HG03095 (cell line): ENCODE measurements around the gene OTUD4.
"Not testable (repeated sequence)": the region's sequence is repeated elsewhere in the genome, so short reads cannot be mapped to it uniquely, and the experiment has no call there.

ENCODE experiments used
- ATAC-seq: cut with Tn5 transposase; IDR thresholded peaks from one replicate; pipeline ENCODE4 v1.9.1; 2021; ENCODE audit warnings: moderate library complexity; ENCODE audit not compliant: unreplicated experiment

Gene OTUD4

DNA sequence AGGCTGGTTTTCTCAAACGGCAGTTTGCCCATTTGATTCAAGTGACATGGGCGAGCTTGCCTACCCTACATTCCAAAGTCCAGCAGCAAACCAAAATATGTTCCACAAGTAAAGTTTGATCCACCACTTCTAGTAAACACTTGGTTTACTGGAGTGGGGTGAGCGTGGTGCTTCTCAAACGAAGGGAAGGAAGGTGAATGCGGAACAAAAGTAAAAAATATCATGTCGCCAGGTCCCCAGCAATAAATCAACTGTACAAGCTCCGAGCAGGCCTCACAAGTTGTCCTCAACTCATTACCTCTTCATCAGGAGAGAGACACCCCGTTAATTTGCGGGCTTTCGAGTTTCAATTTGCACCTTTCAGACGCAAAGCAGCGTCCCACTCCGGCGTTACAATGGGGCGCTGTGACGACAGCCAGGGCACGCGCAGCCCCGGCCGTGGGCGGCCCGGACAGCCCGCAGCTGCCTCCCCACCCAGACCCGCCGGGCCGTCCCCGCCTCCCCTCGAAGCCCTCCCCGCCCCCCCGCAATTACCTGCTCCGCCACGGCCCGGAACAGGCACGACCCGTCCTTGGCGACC lies 1.0 kb downstream of the OTUD4 start:
- peak; percentile 46 for ATAC-seq

DNA sequence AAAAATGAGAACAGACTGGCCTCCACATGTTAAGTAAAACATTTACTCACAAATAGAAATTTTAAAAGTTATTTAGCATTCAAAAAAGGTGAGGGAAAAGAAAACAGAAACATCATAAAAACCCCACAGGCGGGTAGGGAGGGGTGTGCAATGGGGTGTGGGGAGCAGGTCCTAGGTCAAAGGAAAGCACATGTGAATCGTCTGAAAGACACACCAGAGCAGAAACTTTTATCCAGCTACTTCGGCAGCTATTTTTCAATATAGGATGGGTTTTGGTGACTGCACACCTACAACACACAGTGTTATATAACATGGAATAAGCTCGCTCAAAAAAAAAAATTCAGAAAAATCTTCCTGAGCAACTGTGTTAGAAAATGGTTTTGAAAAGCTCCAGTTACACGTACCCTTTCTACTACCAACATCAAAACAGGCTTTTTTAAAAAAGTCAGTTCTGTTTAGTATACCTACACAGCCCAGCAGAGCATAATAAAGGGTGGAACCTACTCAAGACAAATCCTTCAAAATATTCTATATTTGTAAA lies 1.6 kb downstream of the OTUD4 start:
- no peak for ATAC-seq

DNA sequence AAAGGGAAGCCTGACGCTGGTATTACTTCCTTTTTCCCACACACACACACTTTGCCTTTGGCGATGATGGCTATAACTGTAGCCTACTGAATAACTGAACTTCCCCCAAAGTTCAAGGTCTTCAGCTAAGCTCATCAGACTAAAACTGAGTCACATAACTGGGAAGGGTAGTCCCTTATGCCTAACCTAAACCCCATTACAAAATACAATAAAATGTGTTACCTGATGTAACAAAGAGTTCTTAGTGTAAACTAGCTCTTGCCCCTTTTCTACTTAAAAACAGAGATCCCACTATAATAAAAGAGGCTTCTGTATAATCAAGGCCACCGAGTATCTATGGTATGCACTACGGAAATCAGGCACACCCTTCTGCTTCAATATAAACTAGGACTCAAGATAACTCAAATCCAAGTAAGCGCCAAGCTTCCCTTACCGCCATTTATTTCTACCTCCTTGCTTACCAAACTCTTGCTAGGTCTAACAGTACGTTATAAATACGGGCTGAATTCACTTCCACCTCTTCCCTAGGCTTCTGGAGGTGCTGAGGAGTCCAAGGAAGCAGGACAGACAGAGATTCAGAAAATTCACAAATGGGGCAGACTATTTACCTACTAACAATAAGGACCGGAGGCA lies 2.4 kb downstream of the OTUD4 start:
- ATAC-seq, result no peak

DNA sequence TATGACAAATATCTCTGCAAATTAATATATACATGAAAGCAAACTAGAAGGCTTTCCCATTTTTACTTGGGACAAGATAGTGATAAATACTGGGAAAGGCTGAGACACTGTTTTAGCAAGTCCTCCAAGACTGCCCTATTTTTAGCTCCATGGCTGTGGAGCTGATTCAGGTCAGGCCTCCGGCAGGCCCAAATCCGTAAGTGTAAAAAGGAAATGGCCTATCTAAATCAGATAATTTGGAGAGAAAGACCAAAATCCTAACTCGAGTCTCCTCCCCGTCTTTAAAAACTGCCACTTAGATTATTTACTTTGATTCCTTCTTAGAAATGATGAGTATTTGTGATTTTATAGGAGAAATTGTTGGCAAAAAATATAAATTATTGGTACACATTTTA lies 2.9 kb downstream of the OTUD4 start:
- no peak for ATAC-seq

DNA sequence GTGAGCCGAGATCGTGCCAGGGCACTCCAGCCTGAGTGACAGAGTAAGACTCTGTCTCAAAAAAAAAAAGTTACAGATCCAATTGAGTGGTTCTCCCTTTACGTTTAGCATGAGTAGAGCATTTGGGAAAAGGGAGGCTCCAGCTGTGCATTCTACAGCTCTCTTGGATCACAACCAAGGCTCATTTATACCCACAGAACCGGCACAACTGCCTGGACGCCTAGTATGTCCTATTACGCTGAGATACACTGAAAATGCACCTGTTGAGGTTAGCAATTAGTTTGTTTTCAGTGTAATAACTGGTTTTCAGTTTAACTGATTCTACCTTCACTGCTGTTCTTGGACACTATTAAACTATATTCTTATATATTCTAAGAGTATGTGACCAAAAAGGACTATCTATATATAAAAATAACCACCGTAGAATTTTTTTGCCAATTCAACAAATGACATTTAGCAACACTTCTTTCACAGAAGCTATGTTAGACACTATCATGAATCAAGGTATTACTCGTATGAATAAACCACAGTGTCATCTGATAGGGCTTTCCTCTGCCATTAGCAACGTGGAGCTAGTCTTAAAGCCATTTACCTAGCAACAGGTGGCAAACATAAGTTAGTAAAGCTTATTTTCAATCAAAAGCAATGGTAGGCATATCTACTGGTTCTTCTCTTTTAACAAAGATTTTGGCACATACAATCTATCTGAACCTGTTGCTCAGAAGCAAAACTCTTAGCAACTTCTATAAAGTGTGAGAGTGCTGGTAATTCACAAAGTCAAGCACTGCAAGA lies 3.6 kb downstream of the OTUD4 start:
- no peak for ATAC-seq

DNA sequence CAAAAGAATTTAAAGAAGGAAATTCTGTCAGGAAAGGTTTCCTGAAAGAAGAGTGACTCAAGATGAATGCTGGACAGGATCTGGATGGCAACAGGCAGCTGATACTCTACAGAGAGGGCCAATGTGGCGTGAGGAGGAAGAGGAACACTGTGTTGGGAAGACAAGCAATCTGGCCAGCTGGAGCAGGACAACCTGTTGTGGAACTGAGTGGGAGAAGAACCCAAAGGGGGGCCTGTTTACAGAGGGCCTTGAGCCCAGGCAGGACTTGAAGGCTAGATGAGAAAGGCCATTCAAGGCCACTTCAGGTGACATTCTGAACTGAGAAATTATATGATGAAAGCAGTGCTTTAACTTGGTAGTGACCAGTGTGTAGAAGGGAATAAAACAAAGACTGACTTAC lies 8.5 kb downstream of the OTUD4 start:
- no peak for ATAC-seq

DNA sequence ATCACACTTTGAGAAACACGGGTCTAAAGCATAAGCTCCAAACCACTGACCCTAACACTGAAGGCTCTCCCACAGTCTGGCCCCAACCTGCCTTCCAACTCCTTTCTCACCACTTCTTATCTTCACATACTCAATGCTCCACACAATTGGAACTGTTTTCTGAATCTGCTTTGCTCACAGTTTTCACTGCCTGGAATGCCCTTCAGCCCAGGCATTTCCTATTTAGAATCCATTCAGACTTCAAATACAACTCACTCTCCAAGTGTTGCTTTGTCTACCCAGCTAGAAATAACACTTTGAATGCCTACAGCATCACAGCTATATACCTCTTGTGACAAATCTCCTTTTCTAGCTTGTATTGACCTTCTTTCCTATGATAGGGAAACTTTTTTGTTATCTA lies 10.2 kb downstream of the OTUD4 start:
- no peak for ATAC-seq

DNA sequence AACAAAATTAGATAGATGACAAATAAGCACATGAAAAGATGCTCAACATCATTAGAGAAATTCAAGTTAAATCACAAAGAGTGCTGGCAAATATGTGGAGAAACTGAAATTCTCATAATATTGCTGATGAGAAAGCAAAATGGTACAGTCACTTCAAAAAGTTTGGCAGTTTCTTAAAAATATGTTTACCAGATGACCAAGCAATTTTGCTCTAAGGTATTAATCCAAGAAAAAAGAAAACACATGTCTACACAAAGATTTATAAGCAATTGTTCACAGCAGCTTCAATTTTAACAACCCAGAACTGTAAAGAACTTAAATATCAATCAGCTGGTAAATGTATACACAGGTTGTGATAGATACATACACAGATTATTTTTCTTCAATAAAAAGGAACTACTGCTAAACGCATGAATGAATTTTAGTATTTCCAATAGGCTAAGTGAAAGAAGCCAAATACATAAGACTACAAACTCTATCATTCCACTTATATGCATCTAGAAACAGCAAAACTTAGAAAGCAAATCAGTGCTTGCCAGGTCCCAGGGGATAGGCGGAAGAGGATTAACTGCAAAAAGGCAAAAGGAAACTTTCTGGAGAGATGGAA lies 11.7 kb downstream of the OTUD4 start:
- no peak for ATAC-seq

DNA sequence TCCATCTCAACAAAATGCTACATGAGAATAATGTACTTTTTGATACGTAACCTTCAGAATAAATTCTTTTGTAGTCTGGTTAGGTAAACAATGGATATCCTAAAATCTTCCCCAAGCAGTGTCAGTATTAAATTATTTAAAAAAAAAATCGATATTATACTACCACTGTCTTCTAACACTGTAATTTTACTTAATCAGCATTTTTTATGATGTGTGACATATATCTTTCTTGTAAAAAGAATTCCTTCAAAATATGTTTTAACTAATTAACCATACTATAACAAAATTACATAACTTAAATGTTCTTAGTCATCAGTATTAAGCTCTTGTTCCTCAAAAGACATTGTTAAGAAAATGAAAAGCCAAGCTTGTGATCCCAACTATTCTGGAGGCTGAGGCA lies 12.5 kb downstream of the OTUD4 start:
- ATAC-seq, result no peak

DNA sequence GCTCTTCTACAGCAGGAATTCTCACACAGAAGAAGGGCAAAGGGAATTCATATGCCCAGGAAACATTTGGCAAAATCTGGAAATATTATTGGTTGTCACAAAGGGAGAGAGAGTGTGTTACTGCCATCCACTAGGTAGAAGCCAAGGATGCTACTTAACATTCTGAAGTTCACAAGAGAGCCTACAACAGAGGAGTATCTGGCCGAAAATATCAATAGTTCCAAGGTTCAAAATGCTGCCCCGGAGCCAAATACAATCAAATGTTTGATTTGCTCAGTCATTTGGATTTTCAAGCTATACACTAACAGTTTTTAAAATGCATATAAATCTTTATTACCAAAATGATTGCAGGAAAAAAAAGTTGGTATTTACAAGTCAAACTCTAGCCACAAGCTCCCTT lies 18.8 kb downstream of the OTUD4 start:
- no peak for ATAC-seq

DNA sequence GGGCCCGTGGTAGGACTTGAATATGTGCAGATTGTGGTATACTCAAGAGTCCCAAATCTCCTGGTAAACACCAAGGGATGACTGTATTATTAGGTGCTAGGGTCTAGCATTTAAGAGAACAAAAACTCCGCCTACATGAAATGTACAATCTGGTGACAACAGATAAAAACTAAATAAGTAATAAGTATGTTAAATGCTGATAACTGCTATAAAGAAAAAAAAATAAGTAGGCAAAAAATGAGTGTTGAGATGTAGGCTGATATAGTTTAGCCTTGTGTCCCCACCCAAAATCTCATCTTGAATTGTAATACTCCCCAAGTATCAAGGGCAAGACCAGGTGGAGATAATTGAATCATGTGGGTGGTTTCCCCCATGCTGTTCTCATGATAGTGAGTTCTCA lies 23.4 kb downstream of the OTUD4 start:
- no peak for ATAC-seq

DNA sequence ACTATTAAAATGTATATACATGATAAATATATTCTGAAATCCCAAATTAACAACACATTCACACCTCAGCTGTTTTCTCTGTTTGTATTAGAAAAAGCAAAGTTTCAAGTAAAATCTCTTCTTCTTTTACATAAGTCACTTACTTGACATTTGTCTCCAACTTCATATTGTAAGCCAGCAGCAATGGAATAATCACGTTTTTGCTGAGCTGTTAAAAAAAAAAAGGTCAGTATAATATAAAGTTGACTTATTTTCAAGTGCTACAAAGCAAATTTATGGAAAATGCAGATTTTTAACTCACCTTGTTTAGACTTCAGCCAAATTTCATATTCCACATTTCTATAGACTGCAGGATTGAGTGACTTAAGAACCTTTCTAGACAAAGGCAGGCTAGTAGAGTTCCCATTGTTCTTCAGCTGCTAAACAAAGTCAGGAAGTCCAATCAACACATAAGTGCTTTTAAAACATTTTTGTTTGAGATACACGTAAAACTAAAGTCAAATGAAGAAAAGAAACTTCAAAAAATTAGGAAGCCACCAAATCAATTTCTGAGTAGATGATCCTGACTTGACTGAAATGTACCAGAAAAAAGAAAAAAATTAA lies 25.0 kb downstream of the OTUD4 start:
- no peak for ATAC-seq

DNA sequence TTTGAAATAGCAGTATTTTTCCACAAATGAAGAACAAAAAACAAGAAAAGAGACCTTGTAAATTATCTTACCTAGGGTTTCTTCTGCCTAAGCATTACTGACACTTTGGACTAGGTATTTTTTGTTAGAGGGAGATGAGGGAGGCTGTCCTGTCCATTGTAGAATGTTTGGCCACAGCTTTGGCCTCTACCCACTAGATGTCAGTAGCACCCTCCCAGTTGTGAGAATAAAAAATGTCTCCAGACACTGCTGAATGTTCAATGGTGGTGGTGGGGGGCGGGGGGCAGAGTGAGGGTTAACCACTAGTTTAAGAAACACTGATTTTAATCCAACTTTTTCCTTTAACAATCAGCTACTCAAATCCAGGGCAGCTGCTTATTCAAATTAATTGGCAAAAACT lies 25.8 kb downstream of the OTUD4 start:
- peak; percentile 79 for ATAC-seq

DNA sequence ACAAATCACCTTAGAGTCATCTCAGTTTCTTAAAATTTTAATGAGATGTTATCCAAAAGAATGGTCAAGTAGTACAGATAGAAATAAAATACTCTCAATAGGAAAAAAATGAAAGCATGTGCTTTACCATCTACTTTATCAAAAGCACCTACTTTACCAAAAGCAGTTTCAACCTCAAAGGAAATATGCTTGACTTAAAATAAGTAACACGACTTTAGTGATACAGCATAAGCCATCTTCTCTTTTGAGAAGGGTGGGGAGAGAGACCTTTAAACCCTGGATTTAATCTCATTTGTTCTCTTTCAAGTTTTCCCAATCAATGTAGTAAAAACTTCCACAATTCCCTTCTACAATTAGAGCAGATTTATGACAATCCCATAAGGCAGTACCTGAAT lies 26.5 kb downstream of the OTUD4 start:
- ATAC-seq, result no peak

DNA sequence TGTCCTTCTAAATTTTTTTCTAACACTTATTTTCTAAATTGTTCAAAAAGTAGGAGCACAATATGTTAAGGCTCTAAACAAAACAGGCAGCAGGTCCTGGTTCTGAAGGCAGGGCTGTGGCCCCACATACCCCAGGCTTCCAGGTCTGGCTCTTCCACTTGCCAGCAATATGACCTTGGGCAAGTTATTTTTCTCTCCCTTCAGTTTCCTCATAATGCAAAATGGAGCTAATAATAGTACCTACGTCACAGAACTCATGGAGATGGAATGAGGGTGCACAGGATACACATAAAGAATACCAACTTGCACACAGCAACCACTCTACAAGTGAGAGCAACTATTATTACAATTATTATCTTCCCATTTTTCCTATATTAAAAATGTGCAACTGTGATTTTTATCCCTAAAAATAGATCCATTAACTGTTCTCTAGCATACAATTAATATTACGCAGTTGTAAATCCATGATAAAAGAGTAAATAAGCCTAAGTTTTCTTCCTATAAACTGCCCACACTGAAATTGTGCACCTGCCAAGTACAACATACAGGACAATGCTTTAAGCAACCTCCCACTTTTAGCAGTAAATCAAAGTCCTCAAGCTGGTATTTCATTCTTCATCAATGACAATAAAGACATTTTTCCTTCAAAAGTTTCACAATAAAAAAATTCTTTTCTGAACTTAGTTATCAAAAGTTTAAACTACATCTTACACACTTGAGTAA lies 27.0 kb downstream of the OTUD4 start:
- no peak for ATAC-seq

DNA sequence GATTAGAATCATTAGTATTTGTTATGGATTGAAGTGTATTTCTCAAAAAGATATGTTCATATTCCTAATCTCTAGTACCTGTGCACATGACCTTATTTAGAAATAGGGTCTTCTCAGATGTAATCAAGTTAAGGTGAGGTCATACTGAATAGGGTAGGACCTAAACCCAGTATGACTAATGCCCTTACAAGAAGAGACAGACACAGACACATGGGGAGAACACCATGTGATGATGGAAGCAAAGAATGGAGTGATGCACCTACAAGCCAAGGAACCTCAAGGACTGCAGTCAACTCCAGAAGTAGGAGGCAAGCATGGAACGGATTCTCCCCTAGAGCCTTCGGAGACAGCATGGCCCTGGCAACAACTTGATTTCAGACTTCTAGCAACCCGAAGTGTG lies 31.4 kb downstream of the OTUD4 start:
- no peak for ATAC-seq

DNA sequence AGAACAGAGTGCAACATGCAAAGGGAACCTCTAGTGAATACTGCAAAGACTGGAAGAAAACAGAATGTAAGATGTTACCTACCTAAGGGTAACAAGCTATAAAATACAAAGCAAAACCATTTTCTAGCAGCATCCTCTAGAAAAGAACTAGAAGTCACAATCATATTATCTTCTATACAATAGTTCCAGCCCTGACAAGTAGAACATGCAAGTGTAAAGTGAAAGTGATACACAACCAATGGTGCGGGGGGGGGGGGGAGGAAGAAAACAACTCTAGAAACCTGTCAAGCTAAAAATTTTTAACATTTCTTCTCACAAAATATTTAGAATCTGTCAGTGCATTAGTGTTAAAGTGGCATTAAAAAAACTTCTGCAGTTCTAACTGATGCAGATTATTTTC lies 44.2 kb downstream of the OTUD4 start:
- ATAC-seq, result not testable (repeated sequence)

DNA sequence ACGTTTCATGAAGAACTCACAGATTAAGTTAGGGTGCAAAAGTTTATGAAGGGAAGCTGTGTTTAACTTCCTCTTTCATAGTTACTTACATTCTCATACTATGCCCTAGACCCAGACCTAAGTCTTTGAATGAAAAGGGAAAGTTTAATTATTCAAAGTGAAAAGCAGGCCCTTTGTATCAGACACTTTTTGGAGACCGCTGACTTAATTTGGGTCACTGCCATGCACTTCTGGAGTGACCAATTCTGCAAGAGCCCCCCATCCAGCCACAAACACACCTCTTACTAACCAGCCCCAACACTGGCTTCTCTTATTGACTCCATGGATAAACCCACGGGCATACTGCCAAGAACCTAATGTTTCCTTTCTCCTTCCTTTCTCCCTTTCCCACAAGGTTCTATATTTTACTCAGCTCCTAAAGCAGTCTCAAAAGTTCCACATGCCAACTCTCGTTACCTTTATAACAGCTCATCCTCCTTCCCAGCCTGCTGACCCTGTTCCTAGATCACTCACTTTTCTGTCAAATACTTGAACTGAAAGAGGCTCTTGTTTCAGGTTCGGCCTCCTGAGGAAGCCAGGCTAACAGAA lies 47.8 kb downstream of the OTUD4 start:
- peak; percentile 64 for ATAC-seq

DNA sequence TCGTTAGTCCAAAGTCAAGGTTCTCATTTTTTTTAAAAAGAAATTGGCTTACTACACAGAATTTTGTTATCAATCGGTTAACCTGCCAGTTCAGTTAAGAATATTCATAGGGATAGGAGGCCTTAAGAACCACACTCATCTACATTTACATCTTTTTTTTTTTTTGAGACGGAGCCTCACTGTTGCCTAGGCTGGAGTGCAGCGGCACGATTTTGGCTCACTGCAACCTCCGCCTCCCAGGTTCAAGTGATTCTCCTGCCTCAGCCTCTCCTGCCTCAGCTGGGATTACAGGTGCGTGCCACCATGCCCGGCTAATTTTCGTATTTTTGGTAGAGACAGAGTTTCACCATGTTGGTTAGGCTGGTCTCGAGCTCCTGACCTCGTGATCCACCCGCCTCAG lies 48.5 kb downstream of the OTUD4 start:
- ATAC-seq, result no peak

DNA sequence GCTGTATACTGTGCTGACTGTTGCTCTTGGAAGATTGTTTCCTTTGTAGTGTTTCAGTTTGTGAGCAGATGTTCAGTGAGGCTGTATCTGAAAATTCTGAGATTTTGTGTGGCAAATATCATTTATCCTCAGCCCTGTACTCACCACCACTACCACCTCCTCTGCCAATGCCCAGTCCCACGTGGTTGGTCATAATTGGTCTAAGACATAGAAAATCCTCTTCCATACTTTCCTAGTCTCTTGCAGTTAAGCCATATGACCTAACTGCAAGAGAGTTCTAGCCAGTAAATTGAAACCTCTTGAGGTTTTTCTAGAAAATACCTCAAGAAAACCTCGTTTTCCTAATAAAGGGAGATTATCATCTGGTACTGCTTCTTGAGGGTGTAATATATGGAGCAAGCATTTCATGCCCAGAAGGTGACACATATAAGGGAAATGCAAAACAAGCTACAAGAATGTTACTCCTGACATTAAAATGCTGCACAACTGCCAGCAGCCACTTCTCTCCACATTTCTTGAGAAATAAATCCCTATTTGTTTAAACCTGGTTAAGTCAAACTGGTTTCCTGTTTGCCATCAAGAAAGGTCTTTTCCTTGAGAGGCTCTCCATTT lies 49.5 kb downstream of the OTUD4 start:
- ATAC-seq, result no peak
